HG02884 (cell line): ENCODE data around the gene MBD2.
"Not testable (repeated sequence)": the region's sequence is repeated elsewhere in the genome, so short reads cannot be mapped to it uniquely, and the experiment has no call there.

Experiments used
- ATAC-seq: cut with Tn5 transposase; IDR thresholded peaks from one replicate; pipeline ENCODE4 v1.9.1; 2021; ENCODE audit warnings: mild to moderate bottlenecking, moderate library complexity; ENCODE audit not compliant: unreplicated experiment

The MBD2 gene

DNA sequence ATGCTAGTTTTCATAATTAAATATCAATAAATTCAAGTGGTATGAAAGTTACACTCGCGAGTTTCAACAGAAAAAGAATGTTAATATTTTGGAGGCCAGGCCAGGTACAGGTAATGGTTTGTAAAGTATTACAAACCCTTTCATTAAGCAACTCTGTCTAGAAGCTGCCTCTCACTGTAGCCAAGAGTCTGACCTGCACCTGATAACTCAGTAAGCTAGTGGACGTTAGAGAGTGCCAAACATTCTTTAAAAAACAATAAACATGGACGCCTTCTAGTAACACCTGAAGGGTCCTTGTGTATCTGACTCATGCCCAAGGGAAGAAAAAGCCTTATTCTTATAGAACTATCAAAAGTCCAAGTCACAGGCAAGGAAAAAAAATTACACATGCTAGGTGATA lies 70.2 kb downstream of the MBD2 start:
- no peak for ATAC-seq

DNA sequence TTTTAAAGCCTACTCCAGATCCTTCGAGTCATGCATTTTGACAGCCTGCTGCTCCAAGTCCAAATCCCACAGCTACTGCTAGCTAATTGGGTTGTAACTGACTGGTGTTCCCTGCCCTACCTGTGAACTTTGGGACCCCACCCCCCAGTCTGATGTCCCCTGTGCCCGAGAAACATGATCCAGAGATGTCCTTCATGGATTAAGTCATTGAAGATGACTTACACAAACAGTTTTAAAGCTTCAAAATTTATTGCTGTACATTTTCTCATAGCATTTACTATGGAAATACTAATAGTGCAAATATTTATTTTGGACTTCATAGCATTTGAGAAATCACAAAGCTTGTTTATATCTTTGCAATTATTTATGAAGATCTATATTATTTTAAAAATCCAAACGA lies 73.1 kb downstream of the MBD2 start:
- no peak for ATAC-seq

DNA sequence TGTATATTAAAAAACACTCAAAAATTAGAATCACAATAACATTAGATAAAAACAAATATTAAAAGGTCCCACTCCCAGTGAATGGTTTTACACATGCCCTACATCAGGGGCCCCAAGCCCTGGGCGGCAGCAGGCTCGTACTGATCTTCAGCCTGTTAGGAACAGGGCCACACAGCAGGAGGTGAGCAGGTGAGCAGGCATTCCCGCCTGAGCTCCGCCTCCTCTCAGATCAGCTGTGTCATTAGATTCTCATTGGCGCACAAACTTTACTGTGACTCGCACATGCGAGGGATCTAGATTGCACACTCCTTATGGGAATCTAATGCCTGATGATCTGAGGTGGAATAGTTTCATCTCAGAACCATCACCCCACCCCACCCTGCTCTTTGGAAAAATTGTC lies 74.2 kb downstream of the MBD2 start:
- ATAC-seq = no peak

DNA sequence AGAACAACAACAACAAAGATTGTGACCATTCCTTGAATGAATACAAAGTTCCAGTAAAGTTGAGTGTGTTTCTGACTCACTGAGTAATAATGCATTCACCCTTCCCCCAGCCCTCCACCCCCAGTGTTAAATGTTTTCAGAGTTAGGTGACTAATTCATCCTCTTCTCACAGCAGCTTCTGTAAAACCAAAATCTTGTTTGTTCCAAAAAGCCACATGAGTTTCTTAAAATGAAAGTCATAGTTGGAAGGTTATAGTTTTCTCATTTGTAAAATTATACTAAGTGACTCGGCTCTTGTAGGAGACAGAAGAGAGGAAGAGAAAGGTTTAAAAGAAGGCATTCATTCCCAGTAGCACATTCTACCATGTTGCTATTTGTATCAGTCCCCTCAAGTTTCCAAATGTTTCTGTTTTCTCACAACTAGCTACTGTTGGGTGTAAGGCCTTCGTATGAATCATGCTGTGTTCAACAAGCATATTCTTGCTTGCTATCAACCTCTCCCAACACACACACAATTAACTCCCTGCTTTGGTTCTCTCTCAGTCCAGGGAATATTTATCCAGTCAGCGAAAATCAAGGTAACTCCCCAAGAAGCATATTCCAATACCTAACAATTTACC lies 75.3 kb downstream of the MBD2 start:
- ATAC-seq = peak; percentile 50

DNA sequence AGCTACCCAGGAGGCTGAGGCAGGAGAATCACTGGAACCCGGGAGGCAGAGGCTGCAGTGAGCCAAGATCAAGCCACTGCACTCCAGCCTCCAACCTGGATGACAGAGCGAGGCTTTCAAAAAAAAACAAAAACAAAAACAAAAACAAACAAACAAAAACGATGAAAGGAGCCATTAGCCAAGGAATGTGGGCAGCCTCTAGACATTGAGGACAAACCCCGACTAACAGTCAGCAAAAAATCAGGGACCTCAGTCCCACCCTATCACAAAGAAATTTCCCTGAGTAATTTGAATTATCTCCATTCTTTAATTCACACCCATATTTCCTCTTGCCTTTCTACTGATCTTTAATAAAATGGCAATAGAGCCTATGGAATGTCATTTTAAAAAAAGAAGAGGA lies 75.8 kb downstream of the MBD2 start:
- no peak for ATAC-seq

DNA sequence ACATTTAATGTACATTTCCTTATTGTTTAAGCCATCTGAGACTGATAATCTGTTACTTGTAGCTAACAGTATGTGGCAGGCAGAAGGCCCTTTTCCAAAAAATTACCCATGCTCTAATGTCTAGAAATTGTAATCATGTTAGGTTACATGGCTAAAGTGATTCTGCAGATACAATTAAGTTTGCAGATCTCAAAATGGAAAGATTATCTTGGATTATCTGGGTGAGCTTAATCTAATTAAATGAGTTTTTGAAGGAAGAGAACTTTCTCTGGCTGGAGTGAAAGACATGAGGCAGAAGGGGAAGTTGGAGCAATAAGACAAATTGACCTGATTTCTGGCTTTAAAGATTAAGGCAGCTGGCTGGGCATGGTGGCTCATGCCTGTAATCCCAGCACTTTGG lies 76.3 kb downstream of the MBD2 start:
- no peak for ATAC-seq

DNA sequence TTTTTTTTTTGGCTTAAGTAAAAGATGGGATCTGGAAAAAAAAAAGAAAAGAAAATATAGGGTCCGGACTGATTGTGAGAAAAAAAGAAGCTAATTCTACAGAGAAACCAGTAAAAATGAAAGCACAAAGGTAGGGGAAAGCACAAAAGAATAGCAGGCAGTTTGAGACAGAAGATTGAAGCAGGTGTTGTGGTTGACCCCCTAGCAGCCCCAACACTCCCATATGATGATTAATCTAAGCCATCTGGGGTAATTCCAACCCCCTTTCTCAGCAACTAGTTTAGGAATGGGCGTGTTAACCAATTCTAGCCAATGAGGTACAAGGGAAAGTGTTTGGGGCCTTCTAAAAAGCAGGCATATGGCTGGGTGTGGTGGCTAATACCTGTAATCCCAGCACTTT lies 77.0 kb downstream of the MBD2 start:
- peak; percentile 81 for ATAC-seq

DNA sequence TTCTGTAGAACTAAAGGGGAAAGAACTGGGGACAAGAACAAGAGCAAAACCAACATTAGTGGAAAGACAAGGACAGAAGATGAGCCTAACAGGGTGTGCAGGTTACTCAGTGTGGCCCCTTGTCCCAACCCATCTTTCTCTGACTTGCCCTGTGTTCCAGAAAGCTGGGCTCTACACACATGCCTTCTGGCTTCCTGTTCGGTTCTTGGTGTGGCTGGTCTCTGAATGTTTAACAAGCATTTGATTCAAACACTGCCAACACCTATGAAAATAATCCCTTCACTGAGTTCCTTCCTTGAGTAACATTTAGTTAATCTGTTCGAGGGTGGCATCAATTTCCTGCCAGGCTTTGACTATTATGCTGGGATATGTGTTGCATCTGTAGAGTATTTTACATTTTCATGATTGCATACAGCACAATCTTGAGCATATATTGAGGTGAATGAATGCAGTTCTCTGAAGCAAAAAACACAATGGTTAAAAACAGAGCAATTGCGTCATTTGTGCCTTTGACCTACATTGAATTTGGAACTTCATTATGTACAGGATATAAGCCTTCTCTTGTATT lies 83.3 kb downstream of the MBD2 start:
- ATAC-seq = no peak

DNA sequence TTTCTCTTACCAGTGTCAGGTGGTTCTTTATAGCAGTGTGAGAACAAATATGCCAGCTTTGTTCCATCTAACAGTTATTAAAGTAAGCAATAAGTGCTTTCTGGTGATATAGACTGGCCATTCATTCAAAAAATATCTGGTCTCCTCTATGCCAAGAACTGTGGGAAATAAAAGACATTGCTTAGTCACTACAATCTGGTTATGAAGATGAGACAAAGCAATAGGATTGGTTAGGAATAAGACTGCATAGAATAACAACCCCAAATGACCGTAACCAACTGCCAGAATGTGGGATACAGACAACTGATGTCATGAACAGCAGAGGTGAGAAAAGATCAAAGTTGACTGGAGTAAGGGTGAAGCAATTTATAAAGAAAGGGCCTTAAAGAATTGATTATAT lies 83.8 kb downstream of the MBD2 start:
- no peak for ATAC-seq

DNA sequence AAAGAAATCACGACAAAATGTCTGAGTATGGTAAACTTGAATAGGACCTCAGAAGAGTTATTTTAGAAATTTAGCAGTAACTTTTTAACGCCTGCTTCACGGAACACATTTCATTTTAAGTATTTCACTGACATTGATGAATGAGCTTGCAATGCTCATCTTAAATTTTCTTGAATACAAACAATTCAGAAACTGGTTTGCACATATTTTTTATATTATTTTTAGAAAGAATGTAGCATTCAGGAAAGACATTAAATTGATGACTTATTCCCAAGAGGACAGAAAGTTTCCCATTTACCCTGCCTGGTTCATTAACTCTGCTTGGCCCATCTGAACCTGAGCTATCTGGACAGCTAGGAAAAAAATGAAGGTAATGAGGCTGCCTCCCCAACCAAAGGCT lies 89.3 kb downstream of the MBD2 start:
- no peak for ATAC-seq

DNA sequence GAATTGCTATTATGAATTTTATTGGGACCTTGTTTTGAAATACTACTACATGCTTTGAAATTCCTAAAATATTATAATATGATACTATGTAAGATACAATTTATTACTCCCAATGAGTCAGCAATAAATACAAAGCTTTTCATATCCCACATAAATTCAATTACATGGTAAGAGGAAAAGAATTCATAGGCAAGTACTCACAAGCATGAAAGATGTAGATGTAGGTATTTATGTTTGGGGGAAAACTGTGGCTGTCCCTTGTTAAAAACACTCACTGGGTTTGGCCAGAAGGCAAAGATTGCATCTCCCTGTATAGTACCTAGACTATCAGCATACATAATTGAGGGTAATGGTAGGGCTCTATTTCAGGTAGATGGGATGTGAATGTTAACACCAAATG lies 90.4 kb downstream of the MBD2 start:
- no peak for ATAC-seq

DNA sequence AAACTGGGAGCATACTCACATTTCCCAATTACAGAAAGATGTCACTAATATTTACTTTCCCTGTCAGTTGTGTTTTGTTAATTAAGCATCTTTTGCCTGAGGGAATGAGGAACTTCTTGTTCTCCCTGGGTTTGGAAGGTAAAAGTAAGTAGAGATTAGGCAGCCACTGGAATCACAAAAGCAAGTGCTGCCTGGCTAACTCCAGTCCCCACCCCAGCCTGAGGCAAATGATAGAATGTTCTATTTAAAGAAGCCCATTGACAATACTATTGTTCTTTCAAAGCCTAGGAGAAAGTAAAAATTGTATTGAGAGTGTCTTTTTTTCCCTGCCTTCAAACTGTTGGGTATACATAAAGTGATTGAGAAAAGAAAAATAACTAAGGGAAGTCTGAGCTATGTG lies 93.8 kb downstream of the MBD2 start:
- no peak for ATAC-seq

DNA sequence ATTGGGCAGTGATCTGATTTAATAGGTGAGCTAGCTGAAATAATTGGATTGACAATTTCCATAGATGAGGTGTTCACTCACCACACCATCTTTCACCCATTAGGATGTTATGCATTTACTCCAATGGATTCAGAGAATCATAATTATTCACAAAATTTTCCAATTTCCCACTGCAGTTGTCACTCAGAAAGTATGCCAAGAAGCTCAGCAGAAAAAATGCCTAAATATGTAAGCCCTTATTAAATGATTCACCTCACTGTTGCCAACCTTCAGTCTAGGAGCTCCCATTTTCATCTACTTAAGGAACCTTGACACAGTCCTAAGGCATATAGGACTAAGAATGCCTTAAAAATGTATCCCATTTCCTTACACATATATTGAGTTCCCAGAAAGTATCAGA lies 94.3 kb downstream of the MBD2 start:
- ATAC-seq = no peak

DNA sequence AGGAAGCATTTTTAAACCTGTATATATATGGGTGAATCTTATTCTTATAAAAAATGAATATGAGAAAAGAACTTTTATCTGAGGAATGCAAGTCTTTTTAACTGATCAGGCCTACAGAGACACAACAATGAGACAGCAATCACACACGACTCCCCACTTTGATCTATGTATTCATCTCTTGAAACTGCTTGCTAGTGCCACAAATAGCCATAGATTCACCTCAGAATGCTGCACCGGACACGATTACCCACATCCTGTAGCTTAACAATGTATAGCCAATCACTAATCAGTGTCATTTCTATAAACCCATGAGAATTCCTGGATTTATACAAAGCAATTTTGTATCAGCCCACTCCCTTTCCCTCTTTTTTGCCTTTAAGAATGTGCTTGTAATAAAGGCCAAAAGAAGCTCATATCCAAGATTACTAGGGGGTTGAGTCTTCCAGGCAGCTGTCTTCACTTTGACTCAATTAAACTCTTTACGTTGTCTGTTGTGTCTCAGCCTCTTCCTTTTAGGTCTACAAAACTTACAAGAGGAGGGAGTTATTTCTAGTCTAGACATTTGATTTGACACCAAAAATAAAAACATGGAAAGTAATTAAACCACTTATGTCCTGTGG lies 94.9 kb downstream of the MBD2 start:
- ATAC-seq = peak; percentile 83

DNA sequence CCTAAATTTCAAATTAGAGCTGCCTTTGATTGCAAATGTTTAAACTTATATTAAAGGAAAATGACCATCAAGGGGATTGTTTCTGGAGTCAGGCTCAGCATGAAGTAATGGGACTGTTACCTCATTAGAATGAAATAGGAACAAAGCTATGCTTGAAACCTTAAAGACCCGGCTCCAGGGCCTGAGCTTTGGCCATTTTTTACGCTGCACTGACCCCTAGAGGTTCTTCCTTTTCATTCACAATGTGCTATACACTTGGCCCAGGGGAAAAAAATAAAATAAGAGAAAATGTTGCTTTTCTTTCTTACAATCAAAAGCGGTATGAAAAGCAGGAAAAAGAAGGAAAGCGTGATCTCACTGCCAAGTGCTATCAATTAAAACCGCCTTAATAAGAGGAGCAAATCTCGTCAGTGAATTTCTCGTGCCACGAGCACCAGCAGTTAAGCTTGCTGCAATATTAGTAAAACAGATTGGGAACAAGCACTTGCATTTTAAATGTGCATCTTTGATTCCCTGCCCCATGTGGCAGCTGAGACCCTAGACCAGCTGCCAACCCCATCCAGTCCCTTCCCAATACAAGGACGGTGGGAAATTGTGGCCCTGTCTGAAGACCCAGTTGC lies 96.6 kb downstream of the MBD2 start:
- peak; percentile 58 for ATAC-seq

DNA sequence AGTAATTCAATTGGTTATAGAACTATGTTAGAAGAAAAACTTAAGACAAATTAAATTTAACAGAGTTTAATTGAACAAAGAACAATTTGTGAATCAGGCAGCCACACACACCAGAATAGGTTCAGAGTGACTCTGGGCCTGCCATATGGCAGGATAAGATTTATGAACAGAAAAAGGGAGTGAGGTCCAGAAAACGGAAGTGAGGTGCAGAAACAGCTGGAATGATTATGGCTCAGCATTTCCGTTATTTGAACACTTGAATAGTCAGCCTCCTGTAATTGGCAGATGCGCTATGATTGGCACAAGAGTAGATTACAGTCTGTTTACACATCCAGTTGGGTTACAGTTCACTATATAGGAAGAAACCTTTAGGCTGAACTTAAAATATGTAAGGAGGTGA lies 99.0 kb downstream of the MBD2 start:
- ATAC-seq = no peak

DNA sequence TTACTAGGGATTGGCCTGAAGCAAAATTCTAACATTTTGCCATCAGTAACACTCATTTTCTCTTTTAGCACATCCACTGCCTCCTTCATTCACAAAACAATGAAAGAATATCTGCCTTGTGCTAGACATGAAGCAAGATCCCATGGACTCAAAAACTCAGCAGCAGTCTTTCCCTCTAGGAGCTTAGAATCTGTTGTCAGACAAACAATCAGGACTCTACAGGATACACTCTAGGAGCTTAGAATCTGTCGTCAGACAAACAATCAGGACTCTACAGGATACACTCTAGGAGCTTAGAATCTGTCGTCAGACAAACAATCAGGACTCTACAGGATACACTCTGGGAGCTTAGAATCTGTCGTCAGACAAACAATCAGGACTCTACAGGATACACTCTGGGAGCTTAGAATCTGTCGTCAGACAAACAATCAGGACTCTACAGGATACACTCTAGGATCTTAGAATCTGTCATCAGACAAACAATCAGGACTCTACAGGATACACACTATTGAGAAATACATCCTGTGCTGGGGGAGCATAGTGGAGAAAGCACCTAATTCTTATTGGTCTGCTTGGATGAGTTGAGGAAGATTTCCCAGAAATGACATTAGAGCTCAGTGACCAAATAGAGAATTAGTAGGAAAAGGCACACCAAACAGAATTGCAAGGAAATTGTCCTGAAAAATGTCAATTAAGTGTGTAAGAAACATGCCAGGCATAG lies 100.6 kb downstream of the MBD2 start:
- not testable (repeated sequence) for ATAC-seq

DNA sequence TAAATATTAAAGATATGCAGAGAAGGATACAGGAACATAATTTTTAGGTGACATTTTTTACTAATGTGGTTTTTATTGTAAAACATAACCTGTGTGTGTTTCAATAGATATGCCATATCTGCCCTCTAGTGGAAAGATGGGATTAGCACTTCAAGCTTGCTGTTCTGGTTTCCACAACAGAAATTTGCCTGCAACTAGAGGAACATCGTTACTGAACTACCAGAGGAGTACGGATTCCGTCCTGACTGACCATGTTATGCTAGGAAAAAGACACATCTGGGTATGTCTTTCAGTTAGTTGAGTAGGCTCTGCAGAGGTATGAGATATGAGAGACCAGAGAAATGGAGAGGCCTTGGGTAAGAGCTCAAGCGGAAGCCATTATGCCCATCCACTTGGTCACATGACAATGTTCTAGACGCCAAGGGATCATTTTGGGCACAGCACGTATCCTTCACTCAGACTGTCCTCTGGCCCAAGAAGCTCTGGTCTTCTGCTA lies 104.9 kb downstream of the MBD2 start:
- ATAC-seq = peak; percentile 93

DNA sequence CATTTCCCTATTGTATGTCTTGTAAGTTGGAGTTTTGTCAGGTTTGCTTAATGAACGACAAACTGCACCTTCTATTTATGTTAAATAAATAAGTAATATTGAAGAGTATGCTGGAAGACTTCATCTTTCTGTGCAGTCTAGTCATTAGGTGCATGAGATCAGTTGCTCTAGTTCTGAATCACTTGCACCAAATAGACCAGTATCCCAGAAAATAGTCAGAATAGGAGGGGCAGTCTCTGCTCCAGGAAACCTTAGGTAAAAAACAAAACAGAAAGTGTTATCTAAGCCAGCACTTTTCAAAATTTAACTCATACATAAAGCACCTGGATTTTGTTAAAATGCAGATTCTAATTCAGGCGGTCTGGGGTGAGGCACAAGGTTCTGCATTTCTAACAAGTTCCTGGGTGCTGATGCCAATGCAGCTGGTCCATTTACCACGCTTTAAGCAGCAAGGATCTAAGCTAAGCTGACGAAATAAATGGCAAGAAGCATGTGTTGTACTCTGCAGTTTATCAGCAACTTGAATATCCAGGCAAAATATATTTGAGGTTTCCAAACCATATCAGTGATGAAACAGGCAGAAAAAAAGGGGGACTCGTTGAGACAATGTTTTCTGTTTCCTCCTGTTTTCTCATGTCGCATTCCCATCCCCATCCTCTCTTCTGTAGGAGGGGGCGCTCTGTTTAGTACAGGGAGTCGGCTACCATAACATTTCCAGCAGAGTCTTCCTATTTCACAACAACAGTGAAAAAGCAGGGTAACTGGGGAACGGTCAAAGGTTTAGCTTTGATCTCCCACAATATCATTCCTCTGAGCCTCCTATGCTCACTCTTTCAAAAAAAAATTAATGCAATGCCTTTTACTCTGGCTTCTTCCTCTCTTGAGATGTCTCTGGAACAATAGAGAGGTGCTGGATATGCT lies 106.4 kb downstream of the MBD2 start:
- no peak for ATAC-seq

DNA sequence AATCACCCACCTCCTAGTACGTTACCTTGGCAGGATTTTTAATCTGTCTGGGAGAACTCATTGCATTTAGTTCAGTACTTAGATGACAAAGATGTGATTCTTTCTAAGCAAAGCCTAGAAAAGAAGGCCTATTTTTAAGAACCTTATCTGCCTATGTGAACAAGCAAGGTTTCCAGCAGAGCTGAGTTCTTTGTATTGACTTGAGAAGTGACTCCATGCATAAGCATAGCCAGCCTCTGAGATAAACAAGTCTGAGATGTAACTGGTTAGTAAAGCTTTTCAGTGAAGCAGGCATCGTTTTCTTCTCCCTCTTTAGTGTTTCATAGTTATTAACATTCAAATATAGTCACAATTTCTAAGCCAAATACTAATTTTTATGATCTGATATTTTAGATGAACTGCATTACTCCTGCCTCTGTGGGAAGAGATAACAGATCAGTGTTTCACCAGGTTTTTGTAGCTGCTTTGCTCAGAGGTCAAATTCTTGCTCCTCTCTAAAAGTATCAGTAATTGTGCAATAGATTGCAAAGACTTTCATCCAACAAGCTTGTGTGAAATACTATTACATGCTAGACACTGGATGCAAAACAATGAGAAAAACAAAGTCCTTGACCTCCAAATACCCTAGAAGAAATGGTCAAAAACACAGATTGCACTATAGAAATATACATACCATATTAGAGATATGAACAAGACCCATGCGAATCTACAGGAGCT lies 107.8 kb downstream of the MBD2 start:
- ATAC-seq = no peak
